A549 treated with CpdA at 1 μM for 4 hours (cell line): ENCODE measurements around the gene ORC4. TPM values are rescaled to one million over a fixed set of nuclear protein-coding genes. Genes with fewer than 3 reads are reported as not detected.

Experiments
- total RNA-seq: library from RNA; stranded (reverse); fragments of 200-300 nt; extraction: Qiagen RNA extraction; gene quantifications from 5 replicates; pipeline ENCODE4 v1.2.3, GENCODE V29; 2022; ENCODE audit warnings: low read depth

The ORC4 gene
- 36.0 to 40.1 TPM (median 37.6 TPM) in 5 replicates for total RNA-seq

DNA sequence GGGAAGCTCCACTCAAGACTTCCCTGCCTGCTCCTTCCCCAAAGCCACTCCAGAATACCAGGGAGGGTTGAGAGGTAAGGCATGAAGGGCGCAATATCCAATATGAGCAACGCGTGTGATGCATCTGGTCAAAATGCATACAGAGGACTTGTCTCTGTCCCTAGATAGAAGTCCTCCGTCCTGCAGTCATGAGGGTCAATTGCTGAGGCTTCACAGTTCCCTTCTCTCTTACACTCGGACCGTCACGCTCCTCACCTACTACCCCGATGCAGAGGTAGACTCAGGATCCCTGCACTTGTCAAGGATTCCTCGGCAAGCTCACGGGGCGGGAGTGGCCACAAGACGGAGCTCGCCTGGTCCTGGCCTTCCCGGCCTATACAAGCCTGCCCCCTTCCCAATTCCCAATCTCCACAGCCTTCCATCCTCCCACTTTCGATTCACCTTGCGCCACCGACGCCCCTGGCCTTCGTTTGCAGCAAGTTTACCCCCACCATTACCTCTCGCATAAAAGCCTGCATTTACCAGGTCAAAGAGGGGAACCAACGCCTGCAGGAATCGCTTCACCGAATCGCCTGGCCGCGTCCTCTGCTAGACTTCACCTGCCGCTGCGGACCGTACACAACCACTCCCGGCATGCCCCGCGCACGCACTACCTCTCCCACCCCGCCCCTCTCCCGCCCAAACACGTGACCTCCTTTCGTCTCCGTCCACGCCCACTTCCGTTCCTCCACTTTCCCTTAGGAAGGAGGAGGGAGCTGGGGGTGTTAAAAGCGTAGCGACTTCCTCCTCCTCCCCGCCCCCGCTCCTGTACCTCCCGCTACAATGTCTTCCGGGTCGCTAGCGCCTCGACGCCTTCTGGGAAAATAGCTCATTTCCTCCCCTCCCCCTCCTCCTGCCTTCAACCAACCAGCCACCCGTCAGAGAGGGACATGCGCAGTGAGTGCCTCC, at the start of gene ORC4:
ORC4 (minus strand) TSS at position 627 of the 948 bp plus-strand sequence. CDS start 44,779 bp downstream, outside the sequence.

GRCh38 chr2:148021059-148021861, 723 bp upstream of the ORC4 start, which contains the start of gene MBD5:
Gene MBD5, plus strand, starts transcription at chr2:148021091.

Other genes with a start within 250 kb of the ORC4 start
- gene ACVR2A, start 175.7 kb downstream of the ORC4 start, total RNA-seq = 3.5 to 4.4 TPM (median 3.6 TPM) in 5 replicates
- gene MBD5, start 354 bp upstream of the ORC4 start, total RNA-seq = 3.6 to 8.7 TPM (median 5.9 TPM) in 5 replicates